ENCODE results near the gene SFT2D1.
"Not testable (repeated sequence)": the region's sequence is repeated elsewhere in the genome, so short reads cannot be mapped to it uniquely, and the experiment has no call there.

- TF ChIP-seq TAF1, POLR2A (IDR thresholded peaks at IDR 0.05; ENCODE audit: low read depth, low read length): not testable (repeated sequence)
These were observed 20.1 kb upstream of the SFT2D1 start for GRCh38 chr6:166362427-166362826.
